IgD-negative memory B cell (primary cell): ENCODE data around the gene C1QBP. TPM values are rescaled to one million over a fixed set of nuclear protein-coding genes. Genes with fewer than 3 reads are reported as not detected.
A peak's percentile ranks its signal among the peaks of the same experiment; 100 is the strongest.
"Not testable (repeated sequence)": the region's sequence is repeated elsewhere in the genome, so short reads cannot be mapped to it uniquely, and the experiment has no call there.

Experiments used
- H3K27ac Mint-ChIP-seq, 3 donors: one replicate each; pipeline ENCODE4 v1.8.0; 2020 to 2022; ENCODE audit warnings: mild to moderate bottlenecking in 3 of 3, mixed read lengths in 3 of 3, moderate library complexity in 1 of 3
- H3K27me3 Mint-ChIP-seq: one replicate; pipeline ENCODE4 v1.8.0; 2021; ENCODE audit warnings: mixed read lengths
- H3K36me3 Mint-ChIP-seq: one replicate; pipeline ENCODE4 v1.8.0; 2020; ENCODE audit warnings: mild to moderate bottlenecking, mixed read lengths
- H3K4me1 Mint-ChIP-seq, 3 donors: one replicate each; pipeline ENCODE4 v1.8.0; 2020 to 2022; ENCODE audit warnings: mixed read lengths in 3 of 3, mild to moderate bottlenecking in 1 of 3
- H3K4me3 Mint-ChIP-seq, 4 donors: one replicate each; pipeline ENCODE4 v1.8.0; 2020 to 2022; ENCODE audit warnings: mild to moderate bottlenecking in 4 of 4, mixed read lengths in 4 of 4, moderate library complexity in 3 of 4
- H3K9me3 Mint-ChIP-seq, 3 donors: one replicate each; pipeline ENCODE4 v1.8.0; 2020 to 2021; ENCODE audit warnings: mixed read lengths in 3 of 3, mild to moderate bottlenecking in 1 of 3
- polyA plus RNA-seq: library from polyadenylated mRNA; unstranded; fragments of 300-500 nt; fragmentation: Illumina TruSeq; gene quantifications from one replicate; pipeline ENCODE4 v1.2.3, GENCODE V29; 2021

C1QBP gene
- polyA plus RNA-seq, 1 donor from 2014 or later = 281 TPM

DNA sequence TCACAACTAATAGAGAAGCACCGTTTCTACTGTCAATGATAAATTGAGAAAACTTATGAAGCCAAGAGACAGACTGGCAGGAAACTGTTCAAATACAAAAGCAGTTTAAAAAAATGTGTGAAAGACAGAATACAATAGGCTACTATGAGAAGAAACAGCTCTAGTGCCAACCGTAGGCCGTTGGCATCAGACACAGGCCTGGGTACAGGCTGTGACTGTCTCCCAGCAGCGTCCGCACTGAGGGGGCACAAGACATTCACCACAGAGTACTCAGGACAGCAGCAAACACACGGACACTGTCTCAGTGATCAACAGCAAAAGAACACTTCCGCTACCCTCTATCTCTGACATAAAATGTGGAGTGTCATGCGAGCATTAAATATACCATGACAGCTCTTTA, 7.8 kb upstream of the C1QBP start:
- Mint-ChIP-seq H3K4me1 (peaks cover 0 to 2% (median 0%) of the 10 kb centered on the region in 3 donors), H3K27ac (no peak overlapping the region), H3K9me3 (no peaks in the 10 kb centered on the region), H3K27me3 (no peaks in the 10 kb centered on the region), H3K4me3 (no peak overlapping the region), H3K36me3 (peaks cover 7% of the 10 kb centered on the region)

DNA sequence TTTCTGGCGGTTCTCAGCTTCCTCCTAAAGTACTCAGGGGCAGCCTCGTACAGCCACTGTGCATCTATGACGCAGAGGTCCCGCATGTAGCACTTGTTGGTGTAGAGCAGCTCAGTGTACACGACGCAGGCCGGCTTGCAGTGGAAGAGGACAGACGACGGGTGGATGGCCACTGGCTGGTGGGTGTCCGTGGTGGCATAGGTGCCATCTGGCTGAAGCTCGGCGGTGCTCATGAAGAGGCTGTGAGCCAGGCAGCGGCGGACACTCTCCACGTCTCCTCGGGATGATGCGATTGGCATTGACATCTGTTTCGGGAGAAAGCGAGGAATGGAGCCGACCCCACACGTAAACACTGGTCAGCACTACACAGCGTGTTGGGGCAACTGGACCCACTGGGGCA, 5.3 kb upstream of the C1QBP start:
- H3K9me3 Mint-ChIP-seq = no peaks in the 10 kb centered on the region
- no peak overlapping the region for H3K27ac Mint-ChIP-seq
- peaks cover 6% of the 10 kb centered on the region for H3K36me3 Mint-ChIP-seq
- H3K4me1 Mint-ChIP-seq = peaks cover 2 to 5% (median 3%) of the 10 kb centered on the region in 3 donors
- H3K4me3 Mint-ChIP-seq = no peak overlapping the region
- H3K27me3 Mint-ChIP-seq = no peaks in the 10 kb centered on the region

DNA sequence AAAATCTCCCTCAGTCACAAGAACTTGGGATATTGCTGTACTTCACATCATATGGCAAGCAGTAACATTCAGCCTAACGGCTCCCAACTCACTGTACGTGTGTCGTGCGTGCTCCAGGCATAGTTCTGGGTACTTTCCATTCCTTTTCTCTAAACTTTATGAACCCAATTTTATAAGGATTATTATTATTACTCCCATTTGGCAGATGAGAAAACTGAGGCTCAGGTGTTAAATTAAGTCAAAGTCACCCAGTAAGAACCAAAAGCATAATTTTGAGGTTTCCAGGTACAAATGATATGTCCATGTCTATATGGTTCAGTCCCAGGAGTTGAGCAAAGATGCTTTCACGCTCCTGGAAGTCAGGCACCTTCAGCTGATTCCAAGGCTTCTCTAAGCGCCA, 4.8 kb upstream of the C1QBP start:
- Mint-ChIP-seq H3K4me1 (peaks cover 2 to 5% (median 5%) of the 10 kb centered on the region in 3 donors), H3K27ac (no peak overlapping the region), H3K27me3 (no peaks in the 10 kb centered on the region), H3K36me3 (peaks cover 6% of the 10 kb centered on the region), H3K4me3 (no peak overlapping the region), H3K9me3 (no peaks in the 10 kb centered on the region)

DNA sequence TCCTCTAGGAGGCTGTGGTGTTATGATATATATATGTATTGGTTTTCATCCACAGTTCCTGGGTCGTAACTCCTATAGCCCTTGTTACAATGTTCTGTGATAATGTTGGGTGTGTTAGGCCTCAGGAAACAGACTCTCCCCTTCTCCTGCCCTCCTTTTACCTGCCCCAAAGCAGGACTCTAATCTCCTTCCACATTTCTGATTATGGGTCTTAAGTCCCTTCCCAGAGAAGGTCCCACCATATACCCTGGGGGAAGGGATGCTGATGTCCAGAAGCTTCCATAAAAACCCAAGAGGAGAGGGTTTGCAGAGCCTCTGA, 450 bp upstream of the C1QBP start:
- Mint-ChIP-seq H3K9me3 (no peaks in the 10 kb centered on the region), H3K27me3 (no peaks in the 10 kb centered on the region), H3K36me3 (peaks cover 2% of the 10 kb centered on the region), H3K4me1 (peaks cover 16 to 25% (median 24%) of the 10 kb centered on the region in 3 donors), H3K27ac (peak overlapping the region; percentile 66 to 93 (median 89)), H3K4me3 (peak overlapping the region; percentile 67 to 91 (median 77))

DNA sequence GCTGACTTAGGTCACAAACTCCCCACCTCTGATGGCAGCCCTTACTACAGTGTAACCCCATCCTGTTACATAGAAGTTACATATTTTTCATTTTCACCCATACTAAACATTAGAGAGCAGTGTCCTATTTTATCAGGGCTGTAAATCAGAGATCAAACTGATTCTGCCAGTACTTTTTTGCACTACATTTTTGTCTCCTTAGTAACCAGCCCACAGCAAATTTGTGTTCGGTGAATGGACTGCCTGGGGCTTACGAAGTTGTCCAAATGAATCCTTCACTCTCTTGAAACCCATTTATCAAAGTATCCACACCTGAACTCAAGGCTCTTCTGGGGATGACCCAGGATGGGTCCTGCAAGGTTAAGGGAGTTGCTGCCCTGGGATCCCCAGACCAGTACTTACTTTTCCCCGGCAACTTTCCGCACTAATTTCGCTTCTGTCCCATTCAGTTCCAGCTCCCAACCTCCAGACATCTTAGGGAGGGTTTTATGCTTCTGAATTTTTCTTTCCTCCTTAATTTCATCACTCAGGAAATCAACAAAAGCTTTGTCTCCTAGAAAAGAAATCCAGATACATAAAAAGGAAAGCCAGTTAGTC, 1.1 kb downstream of the C1QBP start:
- Mint-ChIP-seq H3K9me3 (no peaks in the 10 kb centered on the region), H3K27me3 (no peaks in the 10 kb centered on the region), H3K4me1 (peaks cover 16 to 25% (median 24%) of the 10 kb centered on the region in 3 donors), H3K36me3 (no peaks in the 10 kb centered on the region), H3K27ac (peak overlapping the region; percentile 66 to 76 (median 68)), H3K4me3 (peak overlapping the region; percentile 76 to 87 (median 82))

DNA sequence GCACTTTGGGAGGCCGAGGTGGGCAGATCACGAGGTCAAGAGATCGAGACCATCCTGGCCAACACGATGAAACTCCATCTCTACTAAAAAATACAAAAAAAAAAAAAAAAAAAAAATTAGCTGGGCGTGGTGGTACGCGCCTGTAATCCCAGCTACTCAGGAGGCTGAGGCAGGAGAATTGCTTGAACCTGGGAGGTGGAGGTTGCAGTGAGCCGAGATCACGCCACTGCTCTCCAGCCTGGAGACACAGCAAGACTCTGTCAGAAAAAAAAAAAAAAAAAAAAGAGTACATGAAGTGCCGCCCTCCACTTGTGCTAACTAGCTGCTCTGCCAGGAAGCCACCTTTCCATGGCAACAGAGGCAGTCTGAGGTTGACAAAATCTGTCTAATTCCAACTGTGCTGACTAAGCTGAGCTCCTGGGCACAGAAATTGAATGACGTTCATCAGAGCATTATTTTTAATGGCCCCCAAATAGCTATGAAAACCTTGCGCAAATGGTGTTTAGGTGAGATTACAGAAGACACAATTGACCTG, 3.1 kb downstream of the C1QBP start:
- H3K36me3 Mint-ChIP-seq, H3K27me3 Mint-ChIP-seq, H3K9me3 Mint-ChIP-seq: not testable (repeated sequence)
- Mint-ChIP-seq H3K4me3 (peak overlapping the region in 1 of 4 donors; percentile 68), H3K4me1 (peaks cover 16 to 28% (median 26%) of the 10 kb centered on the region in 3 donors), H3K27ac (peak overlapping the region in 2 of 3 donors; percentile 10 to 67)

DNA sequence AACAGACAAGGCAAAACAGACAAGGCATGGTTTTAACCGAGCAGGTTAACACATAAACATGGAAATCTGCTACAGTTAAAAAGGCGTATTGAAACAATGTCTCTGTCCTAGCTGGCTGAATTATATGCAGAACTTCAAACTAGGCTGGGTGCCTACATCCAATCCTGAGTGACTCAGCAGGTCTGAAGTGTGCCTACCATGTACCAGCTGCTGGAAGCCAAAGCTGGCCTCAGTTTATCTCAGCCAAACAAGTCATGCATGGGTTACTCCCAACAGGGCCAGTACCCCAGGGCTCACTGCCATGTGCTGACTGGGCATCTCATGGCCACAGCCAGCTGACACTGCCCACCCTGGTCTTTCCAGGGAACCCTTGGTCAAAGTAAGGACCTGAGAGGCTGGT, 4.0 kb downstream of the C1QBP start:
- no peaks in the 10 kb centered on the region for H3K27me3 Mint-ChIP-seq
- H3K4me3 Mint-ChIP-seq = peak overlapping the region in 1 of 4 donors; percentile 73
- H3K36me3 Mint-ChIP-seq = peaks cover 2% of the 10 kb centered on the region
- H3K9me3 Mint-ChIP-seq = no peaks in the 10 kb centered on the region
- no peak overlapping the region for H3K27ac Mint-ChIP-seq
- peaks cover 18 to 28% (median 28%) of the 10 kb centered on the region in 3 donors for H3K4me1 Mint-ChIP-seq

DNA sequence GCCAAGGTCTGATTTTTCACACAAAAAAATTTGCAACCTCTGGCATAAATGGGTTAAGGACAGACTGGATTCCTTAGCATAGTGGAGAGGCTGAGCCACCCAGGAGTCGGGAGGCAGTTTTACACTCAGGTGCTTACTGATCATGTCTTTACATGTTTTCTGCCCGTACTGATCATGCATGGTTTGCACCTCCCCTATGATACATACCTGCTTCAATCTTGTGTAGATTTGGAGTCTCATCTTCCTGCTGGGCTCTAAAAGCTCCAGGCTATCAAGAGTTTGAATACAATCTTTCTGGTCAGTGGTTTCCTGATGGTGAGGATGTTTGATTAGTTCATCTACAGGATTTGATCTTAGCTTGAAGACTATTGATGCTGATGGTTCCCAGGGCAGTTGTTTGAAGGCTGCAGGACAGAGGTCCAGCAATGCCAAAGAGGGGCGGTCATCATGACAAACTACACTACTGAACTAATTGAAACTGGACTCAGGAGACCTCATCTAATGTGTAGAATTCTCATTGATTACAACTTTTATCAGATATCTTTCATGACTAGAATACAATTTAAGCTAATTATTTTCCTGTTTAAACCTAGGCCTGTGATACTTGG, 6.9 kb downstream of the C1QBP start:
- no peaks in the 10 kb centered on the region for H3K27me3 Mint-ChIP-seq
- peak overlapping the region in 1 of 3 donors; percentile 17 for H3K27ac Mint-ChIP-seq
- peaks cover 2% of the 10 kb centered on the region for H3K36me3 Mint-ChIP-seq
- H3K4me3 Mint-ChIP-seq = peak overlapping the region in 1 of 4 donors; percentile 18
- peaks cover 9 to 16% (median 10%) of the 10 kb centered on the region in 3 donors for H3K4me1 Mint-ChIP-seq
- H3K9me3 Mint-ChIP-seq = no peaks in the 10 kb centered on the region

DNA sequence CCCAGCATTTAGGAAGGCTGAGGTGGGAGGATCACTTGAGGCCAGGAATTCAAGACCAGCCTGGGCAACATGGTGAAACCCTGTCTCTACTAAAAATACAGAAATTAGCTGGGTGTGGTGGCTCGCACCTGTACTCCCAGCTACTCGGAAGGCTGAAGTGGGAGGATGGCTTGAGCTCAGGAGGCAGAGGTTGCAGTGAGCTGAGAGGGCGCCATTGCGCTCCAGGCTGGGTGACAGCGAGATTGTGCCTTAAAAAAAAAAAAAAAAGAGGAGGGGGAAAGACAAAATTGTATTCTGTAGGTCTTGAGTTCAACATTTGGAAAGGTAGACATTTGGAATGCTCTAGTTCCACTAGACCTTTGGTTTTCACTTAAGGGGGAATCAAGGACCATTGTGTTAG, 7.7 kb downstream of the C1QBP start:
- not testable (repeated sequence) for H3K27me3 Mint-ChIP-seq

DNA sequence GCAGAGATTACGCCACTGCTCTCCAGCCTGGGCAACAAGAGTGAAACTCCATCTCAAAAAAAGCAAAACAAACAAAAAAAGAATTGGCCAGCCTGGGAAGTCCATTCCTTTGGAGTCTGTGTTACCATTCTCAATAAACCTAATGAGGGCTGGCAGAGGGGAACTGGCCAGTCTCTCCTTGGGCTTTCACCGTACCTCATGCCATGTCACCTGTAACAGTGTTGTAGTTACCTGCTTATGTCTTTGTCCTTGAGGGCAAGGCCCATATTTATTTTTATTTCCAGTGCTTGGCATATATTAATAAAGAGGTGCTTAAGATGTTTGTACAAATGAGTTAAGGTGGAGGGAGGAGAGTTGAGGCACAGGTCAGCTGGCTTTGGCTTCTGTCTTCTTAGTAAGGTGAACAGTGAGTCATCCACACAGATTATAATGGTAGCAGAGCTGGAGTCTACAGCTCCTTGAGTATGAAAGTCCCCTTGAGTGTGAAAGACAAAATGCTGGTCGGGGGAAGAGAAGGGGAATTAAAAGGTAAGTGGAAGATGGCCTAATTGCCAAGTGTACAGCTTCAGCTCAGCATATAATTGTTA, 8.4 kb downstream of the C1QBP start:
- Mint-ChIP-seq H3K4me1 (peaks cover 4 to 7% (median 4%) of the 10 kb centered on the region in 3 donors), H3K27me3 (no peaks in the 10 kb centered on the region), H3K27ac (no peak overlapping the region), H3K4me3 (no peak overlapping the region), H3K9me3 (no peaks in the 10 kb centered on the region), H3K36me3 (peaks cover 2% of the 10 kb centered on the region)

More for the DNA sequence above, 7.7 kb downstream of the C1QBP start:
- Mint-ChIP-seq H3K4me1 (peaks cover 6 to 10% (median 8%) of the 10 kb centered on the region in 3 donors), H3K27ac (peak overlapping the region in 1 of 3 donors; percentile 53), H3K4me3 (peak overlapping the region in 1 of 4 donors; percentile 60)
- H3K36me3 Mint-ChIP-seq, H3K9me3 Mint-ChIP-seq: not testable (repeated sequence)

DNA sequence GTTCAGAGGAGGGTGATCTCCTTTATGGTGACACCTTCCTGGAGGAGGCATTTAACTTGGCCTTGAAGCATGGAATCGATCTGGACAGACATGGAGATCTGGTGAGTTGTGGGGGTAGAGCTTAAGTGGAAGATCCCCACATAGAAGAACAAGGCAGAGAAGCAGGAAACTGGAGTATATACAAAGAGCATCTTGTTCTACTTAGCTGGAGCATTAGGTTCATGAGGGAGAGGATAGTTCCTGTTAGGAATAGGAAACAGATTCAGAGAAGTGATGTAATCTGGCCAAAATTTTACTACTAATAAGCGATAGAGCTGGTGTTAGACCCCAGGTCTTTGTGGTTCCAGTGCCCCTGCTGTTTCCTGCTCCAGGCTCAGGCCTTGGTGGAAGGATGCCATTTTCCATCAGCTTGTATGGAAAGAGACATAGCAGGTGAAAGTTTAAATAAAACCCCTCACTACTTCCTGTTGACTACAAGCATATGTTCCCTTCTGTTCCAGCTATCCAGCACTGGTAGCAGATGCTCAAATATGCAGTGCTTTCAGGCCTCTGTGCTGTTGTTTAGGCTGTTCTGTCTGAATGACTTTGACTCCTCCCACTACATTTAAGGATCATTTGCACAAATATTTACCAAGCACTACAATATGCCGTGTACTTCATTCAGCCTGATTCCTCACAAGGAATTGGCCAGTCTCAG, 9.6 kb downstream of the C1QBP start:
- H3K27ac Mint-ChIP-seq = peak overlapping the region; percentile 10 to 38 (median 18)
- H3K9me3 Mint-ChIP-seq = no peaks in the 10 kb centered on the region
- no peak overlapping the region for H3K4me3 Mint-ChIP-seq
- H3K36me3 Mint-ChIP-seq = peaks cover 2% of the 10 kb centered on the region
- H3K4me1 Mint-ChIP-seq = peaks cover 4 to 7% (median 4%) of the 10 kb centered on the region in 3 donors
- H3K27me3 Mint-ChIP-seq = no peaks in the 10 kb centered on the region

DNA sequence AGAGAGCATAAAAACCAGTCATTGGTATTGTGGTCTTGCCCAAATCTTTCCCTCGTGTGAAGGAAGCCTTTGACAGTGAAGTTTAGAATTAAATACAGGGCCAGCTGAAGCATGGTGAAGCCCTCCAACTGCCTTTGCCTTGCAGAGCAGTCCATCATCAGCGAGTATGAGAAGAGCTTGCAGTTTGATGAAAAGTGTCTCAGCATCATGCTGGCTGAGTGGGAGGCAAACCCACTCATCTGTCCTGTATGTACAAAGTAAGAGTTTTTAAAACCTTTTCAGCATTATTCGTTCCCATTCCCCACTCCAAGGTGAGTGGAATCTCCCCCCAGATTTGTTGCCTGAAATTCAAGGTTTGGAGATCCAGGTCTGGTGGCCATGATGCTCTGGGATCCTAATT, 13.1 kb downstream of the C1QBP start:
- Mint-ChIP-seq H3K4me3 (peak overlapping the region in 1 of 4 donors; percentile 6), H3K9me3 (no peaks in the 10 kb centered on the region), H3K36me3 (no peaks in the 10 kb centered on the region), H3K4me1 (peaks cover 0 to 14% (median 8%) of the 10 kb centered on the region in 3 donors), H3K27me3 (no peaks in the 10 kb centered on the region), H3K27ac (peak overlapping the region in 1 of 3 donors; percentile 60)

DNA sequence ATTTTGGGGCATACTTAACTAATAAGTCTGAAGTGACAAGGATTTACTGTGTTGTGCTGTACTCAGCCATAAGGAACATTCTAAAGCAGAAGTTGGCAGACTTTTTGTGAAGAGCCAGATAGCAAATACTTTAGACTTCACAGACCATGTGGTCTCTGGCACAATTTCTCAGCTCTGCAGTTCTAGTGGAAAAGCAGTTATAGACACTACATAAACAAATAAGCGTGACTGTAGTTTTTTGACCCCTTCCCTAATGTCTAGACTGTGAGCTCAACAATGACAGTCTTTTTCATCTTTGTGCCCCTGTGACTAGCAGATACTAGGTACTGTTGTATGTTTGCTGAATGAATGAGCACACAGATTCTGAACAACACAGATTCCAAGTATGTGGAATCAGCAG, 14.0 kb downstream of the C1QBP start:
- Mint-ChIP-seq H3K9me3 (no peaks in the 10 kb centered on the region), H3K27ac (no peak overlapping the region), H3K27me3 (no peaks in the 10 kb centered on the region), H3K4me1 (peaks cover 0 to 18% (median 9%) of the 10 kb centered on the region in 3 donors), H3K4me3 (peak overlapping the region in 1 of 4 donors; percentile 61), H3K36me3 (no peaks in the 10 kb centered on the region)

DNA sequence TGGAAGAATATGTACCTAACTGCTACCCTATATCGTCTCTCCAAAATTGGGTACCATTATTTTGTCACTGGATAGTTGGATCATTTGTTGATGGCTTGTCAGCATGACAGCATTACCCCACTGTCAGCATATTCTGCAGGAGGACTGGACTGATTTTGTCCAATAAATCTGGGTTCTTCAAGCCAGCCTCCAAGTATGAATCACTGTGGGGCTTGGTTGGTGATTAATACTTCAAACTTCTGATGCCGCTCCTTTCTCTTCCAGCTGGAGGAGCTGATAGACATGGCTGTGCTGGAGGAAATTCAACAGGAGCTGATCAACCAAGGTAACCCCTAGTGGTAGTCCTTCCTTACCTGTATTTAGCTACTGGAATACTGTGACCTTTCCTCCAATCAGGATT, 16.4 kb downstream of the C1QBP start:
- H3K4me1 Mint-ChIP-seq = peaks cover 6 to 19% (median 12%) of the 10 kb centered on the region in 3 donors
- peak overlapping the region in 1 of 3 donors; percentile 52 for H3K27ac Mint-ChIP-seq
- peaks cover 3% of the 10 kb centered on the region for H3K36me3 Mint-ChIP-seq
- H3K27me3 Mint-ChIP-seq = no peaks in the 10 kb centered on the region
- H3K4me3 Mint-ChIP-seq = peak overlapping the region in 1 of 4 donors; percentile 65
- H3K9me3 Mint-ChIP-seq = no peaks in the 10 kb centered on the region
